HepG2 (cell line): ENCODE measurements around the gene SNCG.
"Not testable (repeated sequence)": the region's sequence is repeated elsewhere in the genome, so short reads cannot be mapped to it uniquely, and the experiment has no call there.

Source experiments
- AGO1 ChIP-seq: fragments of 200-400 bp; formaldehyde crosslinking; IDR thresholded peaks from 2 replicates; pipeline ENCODE4 v1.6.1; 2017; ENCODE audit warnings: mild to moderate bottlenecking, low read depth, low read length, moderate library complexity; ENCODE audit not compliant: poor library complexity, severe bottlenecking
- BRD4 ChIP-seq: sonication (generic); formaldehyde crosslinking; IDR thresholded peaks from 2 replicates; pipeline ENCODE4 v1.4.0; 2020; ENCODE audit warnings: missing genetic modification reagents
- CREM ChIP-seq, 2 experiments: sonication (generic) in 1 of 2; formaldehyde crosslinking in 1 of 2; IDR thresholded peaks; 2 replicates each; pipeline versions ENCODE4 v1.4.0 to v1.6.1; 2016 to 2020; ENCODE audit warnings: antibody characterized with exemption in 1 of 2, mild to moderate bottlenecking in 1 of 2, missing genetic modification reagents in 1 of 2
- CTCF ChIP-seq: sonication (generic); formaldehyde crosslinking; IDR thresholded peaks from 2 replicates; pipeline ENCODE4 v1.5.0; 2020; ENCODE audit warnings: mild to moderate bottlenecking, missing genetic modification reagents, moderate library complexity
- HMGXB4 ChIP-seq, 2 experiments: sonication (generic) in 1 of 2; formaldehyde crosslinking in 1 of 2; IDR thresholded peaks; 2 replicates each; pipeline versions ENCODE4 v1.4.0 to v1.6.1; 2018 to 2020; ENCODE audit warnings: missing genetic modification reagents in 2 of 2, borderline replicate concordance in 1 of 2, low read depth in 1 of 2, mild to moderate bottlenecking in 1 of 2, missing biosample characterization in 1 of 2
- NONO ChIP-seq, 2 experiments: fragments of 450-650 bp in 1 of 2; sonication (generic) in 1 of 2; formaldehyde crosslinking in 1 of 2; IDR thresholded peaks in 1 of 2; conservative IDR thresholded peaks in 1 of 2; 2 replicates each; pipeline versions ENCODE4 v1.6.1 to v1.8.0; 2017 to 2022; ENCODE audit warnings: mild to moderate bottlenecking in 1 of 2, missing genetic modification reagents in 1 of 2, moderate library complexity in 1 of 2
- PAX8 ChIP-seq: sonication (generic); formaldehyde crosslinking; IDR thresholded peaks from 2 replicates; pipeline ENCODE4 v1.8.0; 2022; ENCODE audit warnings: mild to moderate bottlenecking, missing genetic modification reagents, borderline replicate concordance
- POLR2A ChIP-seq, 2 experiments: IDR thresholded peaks; 2 replicates each; pipeline ENCODE4 v1.6.1; 2011; ENCODE audit warnings: low read depth in 2 of 2, low read length in 2 of 2, mild to moderate bottlenecking in 1 of 2, moderate library complexity in 1 of 2; ENCODE audit not compliant: insufficient read depth in 1 of 2
- POLR2AphosphoS5 ChIP-seq: IDR thresholded peaks from 2 replicates; pipeline ENCODE4 v1.6.1; 2012; ENCODE audit warnings: low read depth, low read length
- REST ChIP-seq, 2 experiments: IDR thresholded peaks; 2 replicates each; pipeline ENCODE4 v1.6.1; 2011 to 2012; ENCODE audit warnings: low read length in 2 of 2, borderline replicate concordance in 1 of 2, low read depth in 1 of 2, mild to moderate bottlenecking in 1 of 2, moderate library complexity in 1 of 2
- TBL1XR1 ChIP-seq: fragments of 150-350 bp; IDR thresholded peaks from 2 replicates; pipeline ENCODE4 v1.6.1; 2014; ENCODE audit warnings: borderline replicate concordance, low read length; ENCODE audit not compliant: partially characterized antibody
- ZNF619 ChIP-seq: sonication (generic); formaldehyde crosslinking; IDR thresholded peaks from 2 replicates; pipeline ENCODE4 v1.4.0; 2020; ENCODE audit warnings: mild to moderate bottlenecking, missing genetic modification reagents

- not testable (repeated sequence) for TF ChIP-seq CREM (IDR thresholded peaks at IDR 0.05); CREM (CRISPR knock-in tag; IDR thresholded peaks at IDR 0.05); TBL1XR1; POLR2A (IDR thresholded peaks at IDR 0.05; ENCODE audit: insufficient read depth in 1 of 2, low read depth in 2 of 2, low read length in 2 of 2); CTCF (CRISPR knock-in tag); NONO (IDR thresholded peaks at IDR 0.05); NONO (CRISPR knock-in tag; conservative IDR thresholded peaks at IDR 0.05); HMGXB4 (CRISPR knock-in tag; IDR thresholded peaks at IDR 0.05; ENCODE audit: borderline replicate concordance in 1 of 2, low read depth in 1 of 2); REST (IDR thresholded peaks at IDR 0.05; ENCODE audit: borderline replicate concordance in 1 of 2, low read depth in 1 of 2, low read length in 2 of 2); POLR2AphosphoS5; PAX8; BRD4; ZNF619; AGO1
Measured at GRCh38 chr10:87008303-87008702, 49.9 kb downstream of the SNCG start.
